Parathyroid adenoma (tissue), 2 donors: ENCODE data around the gene ZBTB46.

ENCODE experiments used
- H2AFZ ChIP-seq: fragments of 300-600 bp; sonication (generic); one replicate; pipeline ENCODE4 v1.7.0; 2017; ENCODE audit warnings: antibody characterized with exemption, mild to moderate bottlenecking
- H3K27ac ChIP-seq: fragments of 300-600 bp; sonication (generic); one replicate; pipeline ENCODE4 v1.7.0; 2017
- H3K27me3 ChIP-seq: fragments of 300-600 bp; sonication (generic); one replicate; pipeline ENCODE4 v1.7.0; 2017; ENCODE audit warnings: low read length; ENCODE audit not compliant: control insufficient read depth, insufficient read depth
- H3K36me3 ChIP-seq: fragments of 300-600 bp; sonication (generic); one replicate; pipeline ENCODE4 v1.7.0; 2017; ENCODE audit warnings: low read length; ENCODE audit not compliant: control insufficient read depth, insufficient read depth
- H3K4me1 ChIP-seq: fragments of 300-600 bp; sonication (generic); one replicate; pipeline ENCODE4 v1.7.0; 2017; ENCODE audit warnings: control low read depth
- H3K4me2 ChIP-seq: fragments of 300-600 bp; sonication (generic); one replicate; pipeline ENCODE4 v1.7.0; 2017; ENCODE audit warnings: low read length
- H3K4me3 ChIP-seq: fragments of 300-600 bp; sonication (generic); one replicate; pipeline ENCODE4 v1.7.0; 2017; ENCODE audit warnings: low read depth, low read length
- H3K79me2 ChIP-seq: fragments of 300-600 bp; sonication (generic); one replicate; pipeline ENCODE4 v1.7.0; 2017; ENCODE audit warnings: control low read depth
- H3K9ac ChIP-seq: fragments of 300-600 bp; sonication (generic); one replicate; pipeline ENCODE4 v1.7.0; 2017; ENCODE audit warnings: mild to moderate bottlenecking
- H3K9me3 ChIP-seq: fragments of 300-600 bp; sonication (generic); one replicate; pipeline ENCODE4 v1.7.0; 2017; ENCODE audit warnings: low read length; ENCODE audit not compliant: control insufficient read depth
- TF ChIP-seq, protein P1 (sequence below): fragments of 300-600 bp; sonication (generic); IDR thresholded peaks from one replicate; pipeline ENCODE4 v1.7.0; 2017; ENCODE audit warnings: antibody characterized with exemption, mild to moderate bottlenecking
- donor health status: primary hyperparathyroidism.

The ZBTB46 gene

DNA sequence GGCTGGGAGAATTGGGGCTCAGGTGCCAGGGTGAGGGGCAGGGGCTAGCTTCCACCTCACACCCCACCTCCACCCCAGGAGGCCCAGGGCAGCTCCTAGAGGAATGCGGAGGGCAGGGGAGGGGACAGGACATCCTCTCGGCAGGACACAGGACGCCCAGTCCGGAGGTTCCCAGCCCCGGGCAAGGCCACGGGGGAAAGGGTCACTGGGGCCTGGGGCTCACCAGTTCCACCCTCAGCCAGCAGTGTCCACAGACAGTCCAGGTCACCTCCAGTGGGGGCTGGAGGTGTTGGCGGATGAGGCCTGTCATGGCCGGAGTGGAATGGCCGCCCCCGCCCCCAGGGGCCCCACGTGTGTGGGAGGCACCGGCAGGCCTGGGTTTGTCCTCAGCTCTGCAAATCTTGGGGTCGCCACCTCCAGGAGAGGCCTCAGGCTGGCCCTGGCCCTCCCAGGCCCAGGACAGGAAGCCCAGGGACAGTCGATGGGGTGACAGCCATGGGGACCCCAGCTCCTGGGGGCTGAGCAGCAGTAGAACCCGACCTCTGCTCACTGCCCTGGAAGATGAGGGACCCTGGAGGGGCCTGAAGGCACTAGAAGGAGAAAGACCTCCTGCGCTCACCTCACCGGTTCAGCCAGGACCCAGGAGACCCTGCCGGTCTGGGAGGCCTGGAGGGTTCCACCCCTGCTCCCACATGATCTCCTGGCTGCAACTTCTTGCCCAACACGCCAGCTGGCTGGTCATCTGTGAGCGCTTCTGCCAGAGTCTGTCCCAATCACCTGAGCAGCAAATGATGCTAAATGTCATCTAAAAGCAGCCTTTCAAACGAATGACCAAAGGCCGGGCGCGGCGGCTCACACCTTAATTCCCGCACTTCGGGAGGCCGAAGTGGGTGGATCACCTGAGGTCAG lies 17.2 kb upstream of the ZBTB46 start:
- Histone ChIP-seq H3K36me3 (no peaks in the 10 kb centered on the region), H3K9ac (no peak overlapping the region), H3K27ac (peak overlapping the region; percentile 29), H3K4me3 (no peak overlapping the region), H3K79me2 (no peaks in the 10 kb centered on the region), H3K4me2 (no peak overlapping the region), H2AFZ (no peak overlapping the region), H3K27me3 (no peaks in the 10 kb centered on the region), H3K4me1 (peaks cover 6% of the 10 kb centered on the region), H3K9me3 (no peaks in the 10 kb centered on the region)
- TF ChIP-seq, protein P1, sequence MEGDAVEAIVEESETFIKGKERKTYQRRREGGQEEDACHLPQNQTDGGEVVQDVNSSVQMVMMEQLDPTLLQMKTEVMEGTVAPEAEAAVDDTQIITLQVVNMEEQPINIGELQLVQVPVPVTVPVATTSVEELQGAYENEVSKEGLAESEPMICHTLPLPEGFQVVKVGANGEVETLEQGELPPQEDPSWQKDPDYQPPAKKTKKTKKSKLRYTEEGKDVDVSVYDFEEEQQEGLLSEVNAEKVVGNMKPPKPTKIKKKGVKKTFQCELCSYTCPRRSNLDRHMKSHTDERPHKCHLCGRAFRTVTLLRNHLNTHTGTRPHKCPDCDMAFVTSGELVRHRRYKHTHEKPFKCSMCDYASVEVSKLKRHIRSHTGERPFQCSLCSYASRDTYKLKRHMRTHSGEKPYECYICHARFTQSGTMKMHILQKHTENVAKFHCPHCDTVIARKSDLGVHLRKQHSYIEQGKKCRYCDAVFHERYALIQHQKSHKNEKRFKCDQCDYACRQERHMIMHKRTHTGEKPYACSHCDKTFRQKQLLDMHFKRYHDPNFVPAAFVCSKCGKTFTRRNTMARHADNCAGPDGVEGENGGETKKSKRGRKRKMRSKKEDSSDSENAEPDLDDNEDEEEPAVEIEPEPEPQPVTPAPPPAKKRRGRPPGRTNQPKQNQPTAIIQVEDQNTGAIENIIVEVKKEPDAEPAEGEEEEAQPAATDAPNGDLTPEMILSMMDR = no peak

DNA sequence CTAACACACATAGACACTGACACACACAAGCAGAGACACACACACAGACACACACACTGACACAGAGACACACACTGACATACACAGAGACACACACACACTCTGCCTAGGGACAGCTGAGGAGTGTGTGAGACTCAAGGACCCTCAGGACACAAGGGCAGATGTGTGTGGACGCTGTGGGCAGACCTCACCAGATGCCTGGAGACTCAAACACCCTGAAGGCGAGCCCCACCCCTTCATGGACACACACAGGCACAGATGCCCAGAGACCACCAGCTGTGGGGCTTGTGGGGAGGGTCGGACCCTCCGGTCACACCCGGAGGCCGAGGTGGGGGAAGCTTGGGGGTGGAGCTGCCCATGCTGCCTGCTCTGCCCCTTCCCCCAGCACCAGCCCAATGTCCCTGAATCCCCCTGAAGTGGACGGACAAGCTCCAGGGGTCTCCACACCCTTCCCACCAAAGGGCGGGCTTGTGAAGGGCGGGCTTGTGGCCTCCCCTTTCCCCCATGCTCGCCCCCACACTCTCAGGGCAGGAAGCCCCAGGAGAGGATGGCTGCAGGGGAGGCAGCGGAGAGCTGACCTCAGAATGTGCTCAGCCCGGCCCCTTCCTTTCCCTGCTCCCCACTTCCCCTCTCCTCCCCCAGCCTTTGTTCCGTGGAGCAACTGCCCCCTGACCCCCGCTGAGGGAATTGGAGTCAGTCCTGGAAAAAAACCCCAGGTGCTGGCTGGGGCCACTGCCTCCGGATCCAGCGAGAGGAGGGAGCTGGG lies 16.4 kb upstream of the ZBTB46 start:
- H3K27me3 ChIP-seq = no peaks in the 10 kb centered on the region
- peak overlapping the region; percentile 80 for H3K27ac ChIP-seq

DNA sequence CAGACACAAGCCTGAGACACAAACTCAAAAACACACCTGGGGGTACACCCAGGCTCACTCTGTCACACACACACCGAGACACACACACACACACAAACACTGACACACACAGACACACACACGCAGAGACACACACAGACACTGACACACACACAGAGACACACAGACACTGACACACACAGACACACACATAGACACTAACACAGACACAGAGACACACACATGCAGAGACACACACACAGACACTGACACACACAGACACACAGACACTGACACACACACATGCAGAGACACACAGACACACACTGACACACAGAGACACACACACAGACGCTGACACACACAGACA lies 15.8 kb upstream of the ZBTB46 start:
- no peaks in the 10 kb centered on the region for H3K27me3 ChIP-seq
- no peaks in the 10 kb centered on the region for H3K36me3 ChIP-seq
- H2AFZ ChIP-seq = peak overlapping the region; percentile 93
- H3K4me1 ChIP-seq = peaks cover 6% of the 10 kb centered on the region
- TF ChIP-seq, protein P1 = no peak
- H3K4me3 ChIP-seq = no peak overlapping the region
- H3K9ac ChIP-seq = no peak overlapping the region
- no peaks in the 10 kb centered on the region for H3K79me2 ChIP-seq
- no peaks in the 10 kb centered on the region for H3K9me3 ChIP-seq
- peak overlapping the region; percentile 52 for H3K4me2 ChIP-seq
- peak overlapping the region; percentile 80 for H3K27ac ChIP-seq

More for the DNA sequence above, 16.4 kb upstream of the ZBTB46 start:
- Histone ChIP-seq H3K4me3 (no peak overlapping the region), H3K9ac (no peak overlapping the region), H2AFZ (no peak overlapping the region), H3K4me2 (no peak overlapping the region), H3K36me3 (no peaks in the 10 kb centered on the region), H3K4me1 (peaks cover 6% of the 10 kb centered on the region), H3K9me3 (no peaks in the 10 kb centered on the region), H3K79me2 (no peaks in the 10 kb centered on the region)
- TF ChIP-seq, protein P1 = no peak

DNA sequence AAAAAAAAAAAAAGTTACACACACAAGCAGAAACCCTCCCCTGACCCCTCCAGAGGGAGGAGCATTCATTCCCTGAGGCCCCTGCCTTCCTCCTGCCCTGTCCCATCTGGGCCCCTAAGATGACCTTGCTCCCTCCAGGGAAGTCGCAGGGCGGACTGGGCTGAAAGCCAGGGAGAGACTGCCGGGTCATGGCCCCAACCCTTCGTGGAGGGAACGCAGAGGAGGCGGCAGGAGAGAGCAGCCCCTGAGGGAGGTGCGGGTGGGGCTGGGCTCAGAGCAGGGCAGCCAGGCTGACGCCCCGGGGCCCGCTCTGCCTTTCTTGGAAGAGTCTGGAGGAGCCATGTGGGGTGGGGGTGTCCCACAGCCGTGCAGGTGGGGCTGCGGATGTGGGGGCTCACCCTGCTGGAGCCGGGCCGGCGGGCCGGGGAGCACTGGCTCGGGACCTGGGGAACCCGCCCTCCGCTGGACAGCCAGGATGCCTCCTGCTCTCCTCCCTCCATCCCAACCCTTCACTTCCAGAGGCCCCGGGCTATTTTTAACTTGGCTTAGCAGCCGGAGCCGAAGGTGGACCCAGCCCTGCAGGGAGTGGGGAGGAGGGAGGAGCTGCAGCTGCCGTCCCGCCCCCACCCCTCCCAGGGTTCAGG lies 15.2 kb upstream of the ZBTB46 start:
- H3K27ac ChIP-seq = peak overlapping the region; percentile 80
- no peaks in the 10 kb centered on the region for H3K79me2 ChIP-seq
- TF ChIP-seq, protein P1 = peak; percentile 6
- peak overlapping the region; percentile 93 for H2AFZ ChIP-seq
- no peaks in the 10 kb centered on the region for H3K36me3 ChIP-seq
- no peak overlapping the region for H3K9ac ChIP-seq
- no peaks in the 10 kb centered on the region for H3K9me3 ChIP-seq
- peak overlapping the region; percentile 34 for H3K4me3 ChIP-seq
- H3K4me2 ChIP-seq = peak overlapping the region; percentile 52
- peaks cover 6% of the 10 kb centered on the region for H3K4me1 ChIP-seq
- H3K27me3 ChIP-seq = no peaks in the 10 kb centered on the region
